ENCODE data around the gene TSKU.
"Not testable (repeated sequence)": the region's sequence is repeated elsewhere in the genome, so short reads cannot be mapped to it uniquely, and the experiment has no call there.

Gene TSKU

GRCh38 chr11:76789443-76789719 is 6.2 kb downstream of the TSKU start:
- DNase-seq, result no peak

- DNase-seq, result no peak
Observed at GRCh38 chr11:76790251-76790650, 7.1 kb downstream of the TSKU start.

- DNase-seq, result not testable (repeated sequence)
Observed at GRCh38 chr11:76791002-76791770, 8.0 kb downstream of the TSKU start.

GRCh38 chr11:76791861-76792260 is 8.7 kb downstream of the TSKU start:
- DNase-seq, result no peak

GRCh38 chr11:76792505-76793264 is 9.5 kb downstream of the TSKU start:
- DNase-seq, result no peak

- no peak for DNase-seq
Observed at GRCh38 chr11:76793391-76794291, 10.5 kb downstream of the TSKU start.

GRCh38 chr11:76794371-76795289 is 11.5 kb downstream of the TSKU start:
- no peak for DNase-seq

- no peak for DNase-seq
Observed at GRCh38 chr11:76795290-76795935, 12.3 kb downstream of the TSKU start.

- DNase-seq, result no peak
Observed at GRCh38 chr11:76795936-76796441, 12.8 kb downstream of the TSKU start.

- DNase-seq, result no peak
Observed at GRCh38 chr11:76796511-76797198, 13.5 kb downstream of the TSKU start.

- no peak for DNase-seq
Observed at GRCh38 chr11:76797341-76798201, 14.4 kb downstream of the TSKU start.

GRCh38 chr11:76798202-76798581 is 15.0 kb downstream of the TSKU start:
- DNase-seq, result no peak

GRCh38 chr11:76798671-76799065 is 15.5 kb downstream of the TSKU start:
- DNase-seq, result no peak

- peak; percentile 58 for DNase-seq
Observed at GRCh38 chr11:76799066-76799804, 16.1 kb downstream of the TSKU start.

- no peak for DNase-seq
Observed at GRCh38 chr11:76800466-76801200, 17.5 kb downstream of the TSKU start.

GRCh38 chr11:76801225-76801624 is 18.1 kb downstream of the TSKU start:
- no peak for DNase-seq

- DNase-seq, result no peak
Observed at GRCh38 chr11:76801736-76802135, 18.6 kb downstream of the TSKU start.

GRCh38 chr11:76802151-76802550 is 19.0 kb downstream of the TSKU start:
- DNase-seq, result no peak

GRCh38 chr11:76802621-76803020 is 19.5 kb downstream of the TSKU start:
- DNase-seq, result no peak

Data from activated CD4-positive, alpha-beta T cell treated with anti-CD3 and anti-CD28 coated beads for 1 hour (primary cell).